ENCODE data around the gene CCL25. TPM values are rescaled to one million over a fixed set of nuclear protein-coding genes. Genes with fewer than 3 reads are reported as not detected.

CCL25 gene
- total RNA-seq, 3 donors from 2014 or later: not detected

- Histone ChIP-seq H3K27me3 (no peaks in the 10 kb centered on the region), H3K4me3 (no peak overlapping the region), H3K4me1 (no peaks in the 10 kb centered on the region), H3K9me3 (no peaks in the 10 kb centered on the region), H3K27ac (no peak overlapping the region), H3K36me3 (no peaks in the 10 kb centered on the region)
- no peak for DNase-seq (ENCODE audit: low spot score in 2 of 2)
- TF ChIP-seq POLR2A (IDR thresholded peaks at IDR 0.05) (no peak), CTCF (IDR thresholded peaks at IDR 0.05) (no peak), POLR2AphosphoS5 (IDR thresholded peaks at IDR 0.05) (no peak)
- intact Hi-C loops (cut with DNase I; ENCODE audit: low total_unique reads): no loop called here
Observed at GRCh38 chr19:8036434-8037099, 16.0 kb upstream of the CCL25 start.

- no peaks in the 10 kb centered on the region for H3K9me3 ChIP-seq
- no peaks in the 10 kb centered on the region for H3K27me3 ChIP-seq
- no peak for TF ChIP-seq POLR2AphosphoS5 (IDR thresholded peaks at IDR 0.05)
- TF ChIP-seq CTCF (IDR thresholded peaks at IDR 0.05): no peak
- TF ChIP-seq POLR2A (IDR thresholded peaks at IDR 0.05): no peak
- H3K27ac ChIP-seq: no peak overlapping the region
- no peaks in the 10 kb centered on the region for H3K36me3 ChIP-seq
- intact Hi-C loops (cut with DNase I; ENCODE audit: low total_unique reads): no loop called here
- H3K4me3 ChIP-seq: no peak overlapping the region
- DNase-seq (ENCODE audit: low spot score in 2 of 2): no peak
- no peaks in the 10 kb centered on the region for H3K4me1 ChIP-seq
Observed at GRCh38 chr19:8038815-8039214, 13.7 kb upstream of the CCL25 start.

GRCh38 chr19:8039231-8039630 is 13.3 kb upstream of the CCL25 start:
- no peak overlapping the region for H3K27ac ChIP-seq
- no peaks in the 10 kb centered on the region for H3K9me3 ChIP-seq
- intact Hi-C loops (cut with DNase I; ENCODE audit: low total_unique reads): no loop called here
- DNase-seq (ENCODE audit: low spot score in 2 of 2): no peak
- H3K4me1 ChIP-seq: no peaks in the 10 kb centered on the region
- TF ChIP-seq POLR2AphosphoS5 (IDR thresholded peaks at IDR 0.05): no peak
- TF ChIP-seq POLR2A (IDR thresholded peaks at IDR 0.05): no peak
- no peak for TF ChIP-seq CTCF (IDR thresholded peaks at IDR 0.05)
- no peak overlapping the region for H3K4me3 ChIP-seq
- H3K36me3 ChIP-seq: no peaks in the 10 kb centered on the region
- no peaks in the 10 kb centered on the region for H3K27me3 ChIP-seq

- intact Hi-C loops (cut with DNase I; ENCODE audit: low total_unique reads): no loop called here
- no peak for TF ChIP-seq CTCF (IDR thresholded peaks at IDR 0.05)
- no peak for TF ChIP-seq POLR2AphosphoS5 (IDR thresholded peaks at IDR 0.05)
- TF ChIP-seq POLR2A (IDR thresholded peaks at IDR 0.05): no peak
- Histone ChIP-seq H3K36me3 (no peaks in the 10 kb centered on the region), H3K27me3 (no peaks in the 10 kb centered on the region), H3K27ac (no peak overlapping the region), H3K4me3 (no peak overlapping the region), H3K9me3 (no peaks in the 10 kb centered on the region), H3K4me1 (no peaks in the 10 kb centered on the region)
- DNase-seq (ENCODE audit: low spot score in 2 of 2): no peak
Observed at GRCh38 chr19:8041531-8041931, 11.0 kb upstream of the CCL25 start.

- DNase-seq (ENCODE audit: low spot score in 2 of 2): no peak
- intact Hi-C loops (cut with DNase I; ENCODE audit: low total_unique reads): no loop called here
Observed at GRCh38 chr19:8042900-8043299, 9.7 kb upstream of the CCL25 start.

More at GRCh38 chr19:8042900-8043299, 9.7 kb upstream of the CCL25 start:
- no peaks in the 10 kb centered on the region for H3K36me3 ChIP-seq
- no peak overlapping the region for H3K4me3 ChIP-seq
- TF ChIP-seq CTCF (IDR thresholded peaks at IDR 0.05) (no peak), POLR2AphosphoS5 (IDR thresholded peaks at IDR 0.05) (no peak), POLR2A (IDR thresholded peaks at IDR 0.05) (no peak)
- no peak overlapping the region for H3K27ac ChIP-seq
- H3K27me3 ChIP-seq: no peaks in the 10 kb centered on the region
- no peaks in the 10 kb centered on the region for H3K9me3 ChIP-seq
- no peaks in the 10 kb centered on the region for H3K4me1 ChIP-seq
